Activated naive CD4-positive, alpha-beta T cell treated with anti-CD3 and anti-CD28 coated beads, Interleukin-2, amount 50 U/mL, for 24 hours (primary cell): ENCODE measurements around the gene TLR3.
"Not testable (repeated sequence)": the region's sequence is repeated elsewhere in the genome, so short reads cannot be mapped to it uniquely, and the experiment has no call there.

Source experiments
- H3K27ac Mint-ChIP-seq: one replicate; pipeline ENCODE4 v1.8.0; 2021; ENCODE audit warnings: mild to moderate bottlenecking, mixed read lengths
- H3K27me3 Mint-ChIP-seq: one replicate; pipeline ENCODE4 v1.8.0; 2021; ENCODE audit warnings: mixed read lengths
- H3K36me3 Mint-ChIP-seq: one replicate; pipeline ENCODE4 v1.8.0; 2021; ENCODE audit warnings: mixed read lengths
- H3K4me1 Mint-ChIP-seq: one replicate; pipeline ENCODE4 v1.8.0; 2021; ENCODE audit warnings: mixed read lengths
- H3K4me3 Mint-ChIP-seq: one replicate; pipeline ENCODE4 v1.8.0; 2021; ENCODE audit warnings: mild to moderate bottlenecking, mixed read lengths
- H3K9me3 Mint-ChIP-seq: one replicate; pipeline ENCODE4 v1.8.0; 2021; ENCODE audit warnings: mixed read lengths

Gene TLR3

DNA sequence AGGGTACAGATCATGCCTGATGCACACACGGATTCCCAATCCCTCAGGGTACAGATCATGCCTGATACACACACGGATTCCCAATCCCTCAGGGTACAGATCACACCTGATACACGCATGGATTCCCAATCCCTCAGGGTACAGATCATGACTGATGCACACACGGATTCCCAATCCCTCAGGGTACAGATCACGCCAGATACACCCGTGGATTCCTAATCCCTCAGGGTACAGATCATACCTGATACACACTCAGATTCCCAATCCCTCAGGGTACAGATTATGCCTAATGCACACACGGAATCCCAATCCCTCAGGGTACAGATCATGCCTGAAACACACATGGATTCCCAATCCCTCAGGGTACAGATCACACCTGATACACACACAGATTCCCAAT is 34.3 kb upstream of the TLR3 start:
- H3K27ac Mint-ChIP-seq, H3K4me3 Mint-ChIP-seq, H3K9me3 Mint-ChIP-seq, H3K36me3 Mint-ChIP-seq, H3K4me1 Mint-ChIP-seq: not testable (repeated sequence)
- H3K27me3 Mint-ChIP-seq: peaks cover 18% of the 10 kb centered on the region

- H3K4me1 Mint-ChIP-seq: no peaks in the 10 kb centered on the region
- H3K27ac Mint-ChIP-seq: no peak overlapping the region
- peaks cover 13% of the 10 kb centered on the region for H3K27me3 Mint-ChIP-seq
- no peaks in the 10 kb centered on the region for H3K9me3 Mint-ChIP-seq
- H3K36me3 Mint-ChIP-seq: no peaks in the 10 kb centered on the region
- H3K4me3 Mint-ChIP-seq: no peak overlapping the region
Measured at GRCh38 chr4:186036976-186037581, 31.9 kb upstream of the TLR3 start.

DNA sequence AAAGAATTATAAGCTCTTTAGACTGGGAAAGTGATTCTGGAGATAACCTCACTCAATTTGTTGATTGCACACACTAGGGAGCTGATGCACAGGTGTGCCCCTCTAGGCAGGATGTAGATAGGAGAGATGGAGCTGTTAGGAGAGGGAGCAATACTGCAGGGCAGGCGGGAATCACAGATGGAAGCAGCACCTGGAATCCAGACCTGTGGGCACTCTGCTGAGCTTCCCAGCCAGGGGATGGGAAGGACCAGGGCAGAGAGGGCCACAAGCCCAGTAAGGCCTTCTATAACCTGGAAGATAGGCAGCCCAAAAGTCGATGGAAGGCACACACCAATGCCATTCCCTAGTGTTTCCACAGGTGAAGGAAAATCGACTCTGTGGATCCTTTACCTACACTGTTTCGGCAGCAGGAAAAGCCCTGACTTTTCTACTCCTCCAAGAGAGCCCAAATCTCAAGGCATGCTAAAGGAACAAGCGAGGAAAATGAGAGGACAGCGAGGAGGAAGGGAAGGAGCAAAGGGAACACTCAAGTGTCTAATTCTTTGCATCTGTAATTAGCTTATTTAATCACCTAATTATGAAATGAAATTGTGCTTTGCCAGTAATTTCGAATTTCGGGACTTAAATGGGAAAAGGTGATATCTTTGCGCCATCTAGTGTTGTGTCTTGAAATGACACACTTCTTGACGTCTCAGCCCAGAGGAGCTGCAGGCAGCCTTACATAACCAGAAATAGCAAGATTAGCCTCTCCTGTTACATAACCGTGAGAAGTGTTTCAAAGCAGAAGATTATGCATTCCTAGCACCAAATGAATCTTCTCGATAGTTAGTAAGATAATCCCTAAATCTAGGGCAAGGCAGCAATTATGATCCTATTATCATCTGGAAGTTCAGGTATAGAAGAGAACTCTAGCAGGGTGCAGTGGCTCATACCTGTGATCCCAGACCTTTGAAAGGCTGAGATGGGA is 31.0 kb upstream of the TLR3 start:
- H3K4me3 Mint-ChIP-seq: no peak overlapping the region
- no peak overlapping the region for H3K27ac Mint-ChIP-seq
- no peaks in the 10 kb centered on the region for H3K9me3 Mint-ChIP-seq
- no peaks in the 10 kb centered on the region for H3K36me3 Mint-ChIP-seq
- no peaks in the 10 kb centered on the region for H3K4me1 Mint-ChIP-seq
- H3K27me3 Mint-ChIP-seq: peaks cover 13% of the 10 kb centered on the region

- no peaks in the 10 kb centered on the region for H3K9me3 Mint-ChIP-seq
Measured at GRCh38 chr4:186039697-186040096, 29.3 kb upstream of the TLR3 start.

GRCh38 chr4:186040316-186040715 is 28.6 kb upstream of the TLR3 start:
- no peak overlapping the region for H3K4me3 Mint-ChIP-seq
- no peaks in the 10 kb centered on the region for H3K4me1 Mint-ChIP-seq
- peaks cover 13% of the 10 kb centered on the region for H3K27me3 Mint-ChIP-seq
- H3K9me3 Mint-ChIP-seq: no peaks in the 10 kb centered on the region
- H3K27ac Mint-ChIP-seq: no peak overlapping the region
- H3K36me3 Mint-ChIP-seq: no peaks in the 10 kb centered on the region

More at GRCh38 chr4:186039697-186040096, 29.3 kb upstream of the TLR3 start:
- Mint-ChIP-seq H3K36me3 (no peaks in the 10 kb centered on the region), H3K4me3 (no peak overlapping the region), H3K27me3 (peaks cover 13% of the 10 kb centered on the region), H3K27ac (no peak overlapping the region), H3K4me1 (no peaks in the 10 kb centered on the region)

GRCh38 chr4:186047501-186047900 is 21.5 kb upstream of the TLR3 start:
- H3K9me3 Mint-ChIP-seq, H3K4me3 Mint-ChIP-seq, H3K4me1 Mint-ChIP-seq, H3K27me3 Mint-ChIP-seq, H3K27ac Mint-ChIP-seq, H3K36me3 Mint-ChIP-seq: not testable (repeated sequence)

DNA sequence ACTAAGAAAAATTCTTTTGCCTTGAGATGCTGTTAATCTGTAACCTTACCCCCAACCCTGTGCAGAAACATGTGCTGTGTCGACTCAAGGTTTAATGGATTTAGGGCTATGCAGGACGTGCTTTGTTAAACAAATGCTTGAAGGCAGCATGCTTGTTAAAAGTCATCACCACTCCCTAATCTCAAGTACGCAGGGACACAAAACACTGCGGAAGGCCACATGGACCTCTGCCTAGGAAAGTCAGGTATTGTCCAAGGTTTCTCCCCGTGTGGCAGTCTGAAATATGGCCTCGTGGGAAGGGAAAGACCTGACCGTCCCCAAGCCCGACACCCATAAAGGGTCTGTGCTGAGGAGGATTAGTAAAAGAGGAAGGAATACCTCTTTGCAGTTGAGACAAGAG is 18.8 kb upstream of the TLR3 start:
- H3K4me1 Mint-ChIP-seq, H3K4me3 Mint-ChIP-seq, H3K36me3 Mint-ChIP-seq, H3K9me3 Mint-ChIP-seq, H3K27me3 Mint-ChIP-seq, H3K27ac Mint-ChIP-seq: not testable (repeated sequence)

GRCh38 chr4:186051096-186051495 is 17.9 kb upstream of the TLR3 start:
- no peaks in the 10 kb centered on the region for H3K9me3 Mint-ChIP-seq
- H3K4me1 Mint-ChIP-seq: no peaks in the 10 kb centered on the region
- H3K27me3 Mint-ChIP-seq: peaks cover 2% of the 10 kb centered on the region
- no peak overlapping the region for H3K27ac Mint-ChIP-seq
- H3K4me3 Mint-ChIP-seq: no peak overlapping the region
- no peaks in the 10 kb centered on the region for H3K36me3 Mint-ChIP-seq

GRCh38 chr4:186058253-186058979 is 10.5 kb upstream of the TLR3 start:
- Mint-ChIP-seq H3K4me3 (no peak overlapping the region), H3K9me3 (no peaks in the 10 kb centered on the region), H3K27me3 (peaks cover 17% of the 10 kb centered on the region), H3K4me1 (peaks cover 15% of the 10 kb centered on the region), H3K36me3 (no peaks in the 10 kb centered on the region), H3K27ac (no peak overlapping the region)

- no peaks in the 10 kb centered on the region for H3K9me3 Mint-ChIP-seq
- H3K4me1 Mint-ChIP-seq: peaks cover 15% of the 10 kb centered on the region
- no peak overlapping the region for H3K4me3 Mint-ChIP-seq
- no peak overlapping the region for H3K27ac Mint-ChIP-seq
- peaks cover 17% of the 10 kb centered on the region for H3K27me3 Mint-ChIP-seq
- no peaks in the 10 kb centered on the region for H3K36me3 Mint-ChIP-seq
Measured at GRCh38 chr4:186058980-186059316, 10.0 kb upstream of the TLR3 start.

DNA sequence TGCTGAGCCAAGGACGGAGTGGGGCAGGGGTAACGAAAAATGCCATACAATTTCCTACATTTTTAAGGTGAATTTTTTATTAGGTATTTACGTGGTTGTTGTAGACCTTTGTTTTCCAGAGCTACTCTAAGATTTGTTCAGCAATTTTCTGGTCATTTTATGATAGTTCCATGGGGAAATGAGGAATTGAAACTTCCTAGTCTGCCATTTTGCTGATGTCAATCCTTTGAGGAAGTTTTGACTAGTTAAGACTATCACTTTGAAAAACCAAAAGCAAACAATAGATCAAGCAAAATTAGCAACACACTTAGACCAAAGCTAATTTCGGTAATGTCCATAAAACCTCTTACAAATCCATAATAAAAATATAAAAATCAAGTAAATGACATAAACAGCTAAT is 7.0 kb upstream of the TLR3 start:
- no peaks in the 10 kb centered on the region for H3K9me3 Mint-ChIP-seq
- no peak overlapping the region for H3K4me3 Mint-ChIP-seq
- no peaks in the 10 kb centered on the region for H3K36me3 Mint-ChIP-seq
- peaks cover 24% of the 10 kb centered on the region for H3K27me3 Mint-ChIP-seq
- peaks cover 15% of the 10 kb centered on the region for H3K4me1 Mint-ChIP-seq
- no peak overlapping the region for H3K27ac Mint-ChIP-seq

DNA sequence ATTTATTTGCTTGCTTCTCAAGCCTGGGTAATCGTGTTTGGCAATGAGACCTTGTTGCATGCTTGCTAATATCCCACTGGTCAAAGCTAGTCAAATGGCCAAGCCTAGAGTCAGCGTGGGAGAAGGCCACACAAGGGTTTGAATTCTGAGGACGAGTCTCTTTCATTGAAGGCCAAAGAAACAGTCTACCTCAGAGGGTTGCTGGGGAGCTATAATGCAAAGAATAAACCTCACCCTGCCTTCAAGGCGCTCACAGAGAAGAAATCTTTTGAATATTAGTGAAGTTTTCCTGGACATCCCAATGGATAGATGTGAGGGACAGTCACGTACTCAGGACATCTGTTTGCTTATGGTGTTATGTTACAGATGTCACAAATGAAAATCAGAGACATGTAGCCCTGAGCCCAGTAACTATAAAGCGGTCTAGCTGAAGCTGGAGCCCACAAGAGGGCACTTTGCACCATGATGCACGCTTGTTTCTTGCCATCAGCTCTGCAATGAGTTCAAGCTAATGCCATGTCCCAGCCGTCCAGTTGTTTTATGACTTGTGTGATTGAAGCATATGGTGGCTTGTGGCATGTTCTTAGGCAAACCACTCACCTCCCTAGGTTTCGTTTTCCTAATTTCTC is 1.1 kb upstream of the TLR3 start:
- Mint-ChIP-seq H3K9me3 (no peaks in the 10 kb centered on the region), H3K4me3 (peak overlapping the region; percentile 70), H3K27ac (no peak overlapping the region), H3K27me3 (peaks cover 6% of the 10 kb centered on the region), H3K36me3 (no peaks in the 10 kb centered on the region), H3K4me1 (peaks cover 22% of the 10 kb centered on the region)

- H3K27ac Mint-ChIP-seq: no peak overlapping the region
- peaks cover 6% of the 10 kb centered on the region for H3K27me3 Mint-ChIP-seq
- no peaks in the 10 kb centered on the region for H3K9me3 Mint-ChIP-seq
- no peak overlapping the region for H3K4me3 Mint-ChIP-seq
- no peaks in the 10 kb centered on the region for H3K36me3 Mint-ChIP-seq
- peaks cover 22% of the 10 kb centered on the region for H3K4me1 Mint-ChIP-seq
Measured at GRCh38 chr4:186069729-186070128, 773 bp downstream of the TLR3 start.

DNA sequence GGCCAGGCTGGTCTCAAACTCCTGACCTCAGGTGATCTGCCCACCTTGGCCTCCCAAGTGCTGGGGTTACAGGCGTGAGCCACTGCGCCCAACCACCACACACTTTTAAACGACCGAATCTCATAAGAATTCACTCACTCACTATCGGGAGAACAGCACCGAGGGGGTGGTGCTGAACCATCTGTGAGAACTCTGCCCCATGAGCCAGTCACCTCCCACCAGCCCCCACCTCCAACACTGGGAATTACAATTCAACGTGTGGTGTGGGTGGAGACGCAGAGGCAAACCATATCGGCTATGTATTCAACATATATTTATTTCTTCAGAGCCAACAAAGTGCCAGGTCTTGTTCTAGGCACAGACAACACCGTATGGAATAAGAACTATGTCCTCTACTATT is 3.6 kb downstream of the TLR3 start:
- no peak overlapping the region for H3K27ac Mint-ChIP-seq
- H3K36me3 Mint-ChIP-seq: no peaks in the 10 kb centered on the region
- no peak overlapping the region for H3K4me3 Mint-ChIP-seq
- no peaks in the 10 kb centered on the region for H3K27me3 Mint-ChIP-seq
- peaks cover 22% of the 10 kb centered on the region for H3K4me1 Mint-ChIP-seq
- no peaks in the 10 kb centered on the region for H3K9me3 Mint-ChIP-seq

GRCh38 chr4:186074189-186074588 is 5.2 kb downstream of the TLR3 start:
- Mint-ChIP-seq H3K27ac (no peak overlapping the region), H3K9me3 (no peaks in the 10 kb centered on the region), H3K4me3 (no peak overlapping the region), H3K27me3 (no peaks in the 10 kb centered on the region), H3K4me1 (peaks cover 10% of the 10 kb centered on the region), H3K36me3 (no peaks in the 10 kb centered on the region)
